HG03095 (cell line): ENCODE measurements around the gene EME1.
"Not testable (repeated sequence)": the region's sequence is repeated elsewhere in the genome, so short reads cannot be mapped to it uniquely, and the experiment has no call there.

ENCODE experiments used
- ATAC-seq: cut with Tn5 transposase; IDR thresholded peaks from one replicate; pipeline ENCODE4 v1.9.1; 2021; ENCODE audit warnings: moderate library complexity; ENCODE audit not compliant: unreplicated experiment

The EME1 gene

GRCh38 chr17:50424996-50425681 is 52.1 kb downstream of the EME1 start:
- no peak for ATAC-seq

DNA sequence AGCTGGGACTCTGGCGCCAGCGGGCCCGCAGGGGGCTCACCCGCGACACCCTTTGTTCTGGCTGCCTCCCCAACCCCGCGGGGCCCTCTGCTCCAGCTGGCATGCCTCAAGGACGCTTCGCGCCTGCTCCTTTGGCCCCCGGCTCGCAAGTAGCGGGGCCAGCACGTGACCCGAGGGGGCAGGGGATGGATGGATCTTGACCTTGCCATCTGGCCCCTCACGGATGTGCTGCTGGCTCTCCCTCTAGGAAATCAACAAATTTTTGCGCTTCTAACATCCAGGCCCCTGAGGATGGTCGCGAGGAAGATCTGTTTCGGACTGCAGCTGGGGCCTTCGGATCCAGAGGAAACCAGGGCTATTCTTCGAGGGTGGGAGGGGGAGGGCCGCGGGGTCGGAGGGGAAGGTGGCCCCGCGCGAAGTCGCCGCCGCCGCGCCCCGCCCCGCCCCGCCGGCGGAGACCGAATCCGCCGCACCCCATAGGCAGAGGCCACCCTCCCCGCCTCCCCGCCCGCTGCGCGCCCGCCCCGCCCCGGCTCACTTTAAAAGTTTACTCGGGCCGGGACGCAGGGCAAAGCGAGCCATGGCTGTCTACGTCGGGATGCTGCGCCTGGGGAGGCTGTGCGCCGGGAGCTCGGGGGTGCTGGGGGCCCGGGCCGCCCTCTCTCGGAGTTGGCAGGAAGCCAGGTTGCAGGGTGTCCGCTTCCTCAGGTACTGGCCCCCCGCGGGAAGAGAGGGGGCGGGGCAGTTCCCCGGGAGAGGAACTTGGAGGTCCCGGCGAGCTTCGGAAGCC is 52.8 kb downstream of the EME1 start, which contains the start of gene ACSF2:
Gene ACSF2 (plus strand): TSS at position 537 of the 790 bp plus-strand sequence. CDS start 44 bp downstream, at position 581.
- peak; percentile 48 for ATAC-seq

DNA sequence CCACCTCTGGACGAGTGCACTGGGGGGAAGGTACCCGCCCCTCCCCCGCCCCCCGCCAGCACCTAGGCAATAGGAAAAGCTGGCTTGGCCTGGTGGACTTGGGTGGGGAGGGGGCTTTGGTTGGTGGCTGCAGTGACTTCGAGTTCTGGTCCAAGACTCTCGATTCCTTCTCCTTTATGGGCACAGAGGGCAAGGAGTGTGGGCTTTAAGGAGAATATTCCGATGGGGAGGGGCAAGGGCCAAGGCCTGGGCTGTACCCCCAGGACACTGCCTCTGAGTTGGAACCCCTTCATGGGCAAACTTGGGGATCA is 53.4 kb downstream of the EME1 start:
- ATAC-seq = no peak

DNA sequence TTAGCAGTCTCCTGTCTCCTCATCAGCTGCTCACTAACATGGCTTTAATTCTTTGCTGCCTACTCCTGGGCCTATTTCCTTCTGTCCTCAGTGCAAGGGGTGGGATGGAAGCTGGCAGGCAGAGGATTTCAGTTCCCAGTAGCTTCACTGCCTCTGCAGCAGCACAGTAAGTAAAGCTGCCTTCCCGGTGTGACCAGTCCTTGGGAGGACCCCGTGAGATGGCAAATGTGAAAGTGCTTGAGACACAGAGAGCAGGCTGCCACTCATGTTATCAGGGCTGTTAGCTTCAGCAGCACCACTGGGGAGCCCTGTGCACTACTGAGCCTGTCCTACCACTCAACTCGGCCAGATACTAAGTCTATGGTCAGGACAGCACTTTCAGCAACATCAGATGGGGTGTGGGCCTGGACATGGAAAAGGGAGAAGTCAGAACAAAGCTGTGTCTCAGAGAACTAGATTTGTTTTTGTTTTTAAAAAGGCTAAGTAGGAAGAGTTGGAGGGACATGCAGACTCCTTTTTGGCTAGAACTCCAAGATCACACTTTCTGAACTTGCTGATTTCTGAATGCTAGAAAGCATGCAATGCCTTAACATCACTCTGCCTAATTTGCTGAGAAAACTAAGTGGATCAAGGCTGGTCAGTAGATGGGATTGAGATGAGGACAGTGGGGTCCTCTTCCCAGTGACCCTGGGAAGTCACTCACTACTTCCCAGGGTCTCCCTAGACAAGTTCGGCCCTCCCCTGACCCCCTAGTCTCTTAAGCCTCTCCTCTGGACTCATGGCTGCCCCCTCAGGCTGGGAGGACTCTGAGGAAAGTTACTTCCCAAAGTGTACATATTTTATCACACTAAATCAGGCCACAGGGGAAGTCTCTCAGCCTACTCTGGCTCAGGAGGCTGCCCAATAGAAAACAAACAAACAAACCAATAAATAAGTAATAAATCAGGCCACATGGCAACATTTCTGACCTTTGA is 54.1 kb downstream of the EME1 start:
- ATAC-seq = peak; percentile 43

DNA sequence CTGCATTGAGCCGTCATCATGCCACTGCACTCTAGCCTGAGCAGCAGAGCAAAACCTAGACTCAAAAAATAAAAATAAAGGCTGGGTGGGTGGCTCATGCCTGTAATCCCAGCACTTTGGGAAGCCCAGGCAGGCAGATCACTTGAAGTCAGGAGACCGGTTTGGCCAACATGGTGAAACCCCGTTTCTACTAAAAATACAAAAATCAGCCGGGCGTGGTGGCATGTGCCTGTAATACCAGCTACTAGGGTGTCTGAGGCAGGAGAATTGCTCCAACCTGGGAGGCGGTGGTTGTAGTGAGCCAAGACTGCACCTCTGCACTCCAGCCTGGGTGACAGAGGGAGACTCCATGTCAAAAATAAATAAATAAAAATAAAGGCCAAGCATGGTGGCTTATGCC is 55.1 kb downstream of the EME1 start:
- ATAC-seq = not testable (repeated sequence)

GRCh38 chr17:50428831-50429424 is 55.9 kb downstream of the EME1 start:
- no peak for ATAC-seq

DNA sequence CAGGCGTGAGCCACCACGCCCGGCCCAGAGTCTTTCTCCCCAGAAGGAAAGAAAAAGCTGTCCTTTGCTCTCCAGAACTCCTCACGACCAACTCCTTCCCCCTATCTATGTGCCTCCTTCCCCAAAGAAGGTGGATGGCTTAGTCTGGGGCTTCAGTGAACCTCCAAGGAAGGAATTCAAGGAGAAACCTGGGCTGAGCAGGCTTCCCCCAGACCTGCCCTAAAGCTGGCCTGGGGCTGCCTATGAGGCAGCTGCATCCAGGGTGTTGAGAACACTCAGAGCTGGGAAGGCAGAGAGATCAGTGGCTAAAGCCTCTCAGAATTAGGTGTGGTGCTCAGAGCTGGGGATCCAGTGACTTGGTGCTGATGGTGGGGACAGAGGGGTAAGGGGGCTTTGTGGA is 56.8 kb downstream of the EME1 start:
- no peak for ATAC-seq
